B cell (primary cell): ENCODE results near the gene SPOCD1. TPM values are rescaled to one million over a fixed set of nuclear protein-coding genes. Genes with fewer than 3 reads are reported as not detected.

Experiments
- ATAC-seq: fragments of 200-7000 bp; cut with Tn5 transposase; one replicate; pipeline ENCODE4 v1.10.0; 2021; ENCODE audit warnings: low read depth, mild to moderate bottlenecking, moderate number of reproducible peaks, moderate library complexity
- CTCF ChIA-PET: fragments of 350-600 bp; sonication (Branson Sonifier 250); formaldehyde crosslinking; loops from one replicate; lab custom pipeline; 2021; ENCODE audit warnings: antibody characterized with exemption, inconsistent platforms; lab: Charles Lee
- POLR2A ChIA-PET: fragments of 350-600 bp; sonication (Branson Sonifier 250); formaldehyde crosslinking; loops from one replicate; lab custom pipeline; 2021; ENCODE audit warnings: antibody characterized with exemption; lab: Charles Lee
- DNase-seq: peaks from one replicate; pipeline ENCODE4 v3.0.0; 2013
- H2AFZ ChIP-seq: 2 replicates; pipeline ENCODE4 v1.6.1; 2012; ENCODE audit warnings: mild to moderate bottlenecking, low read depth, low read length; ENCODE audit not compliant: insufficient read depth, poor library complexity, severe bottlenecking
- H3K27ac ChIP-seq, 2 donors: 1 replicate in 1 of 2; 2 replicates in 1 of 2; pipeline ENCODE4 v1.5.1; 2012 to 2013; ENCODE audit warnings: low read length in 2 of 2, mild to moderate bottlenecking in 2 of 2, moderate library complexity in 1 of 2
- H3K27me3 ChIP-seq, 4 experiments: fragments of 200-600 bp in 1 of 4; sonication (generic) in 1 of 4; replicated peaks in 1 of 4; 1 replicate in 2 of 4; 2 replicates in 2 of 4; pipeline versions ENCODE4 v1.6.1 to v1.7.0; 2013 to 2016; ENCODE audit warnings: low read length in 3 of 4, mild to moderate bottlenecking in 2 of 4, mixed read lengths in 1 of 4, moderate library complexity in 1 of 4; ENCODE audit not compliant: insufficient read depth in 4 of 4, control insufficient read depth in 3 of 4; ENCODE audit errors: control extremely low read depth in 1 of 4
- H3K36me3 ChIP-seq, 2 experiments: replicated peaks in 1 of 2; 1 replicate in 1 of 2; 2 replicates in 1 of 2; pipeline versions ENCODE4 v1.6.1 to v1.7.1; 2013; ENCODE audit warnings: low read length in 1 of 2; ENCODE audit not compliant: insufficient read depth in 2 of 2, control insufficient read depth in 1 of 2; ENCODE audit errors: control extremely low read depth in 1 of 2, extremely low read depth in 1 of 2
- H3K4me1 ChIP-seq, 2 donors: fragments of 200-600 bp in 1 of 2; sonication (generic) in 1 of 2; 1 replicate in 1 of 2; 2 replicates in 1 of 2; pipeline versions ENCODE4 v1.5.1 to v1.6.1; 2013 to 2017; ENCODE audit warnings: low read length in 2 of 2; ENCODE audit not compliant: control insufficient read depth in 2 of 2, insufficient read depth in 2 of 2
- H3K4me2 ChIP-seq: replicated peaks from 2 replicates; pipeline ENCODE3; 2012; ENCODE audit warnings: mild to moderate bottlenecking, low read depth, low read length; ENCODE audit not compliant: poor library complexity, severe bottlenecking
- H3K4me3 ChIP-seq, 5 experiments: fragments of 200-600 bp in 1 of 5; sonication (generic) in 1 of 5; 1 replicate in 3 of 5; 2 replicates in 2 of 5; pipeline versions ENCODE4 v1.5.1 to v1.7.0; 2011 to 2016; ENCODE audit warnings: low read length in 4 of 5, mild to moderate bottlenecking in 4 of 5, low read depth in 2 of 5, control low read depth in 1 of 5, moderate library complexity in 1 of 5; ENCODE audit not compliant: insufficient read depth in 1 of 5; ENCODE audit errors: control extremely low read depth in 1 of 5, extremely low read depth in 1 of 5
- H3K79me2 ChIP-seq: fragments of 200-600 bp; sonication (generic); one replicate; pipeline ENCODE4 v1.6.0; 2016; ENCODE audit warnings: low read length; ENCODE audit not compliant: control insufficient read depth, insufficient read depth
- H3K9ac ChIP-seq: fragments of 200-600 bp; sonication (generic); 2 replicates; pipeline ENCODE4 v1.6.1; 2017; ENCODE audit warnings: mild to moderate bottlenecking, low read length, moderate library complexity
- H3K9me3 ChIP-seq, 3 donors: one replicate each; pipeline versions ENCODE4 v1.6.1 to v1.7.1; 2013; ENCODE audit warnings: low read length in 2 of 3; ENCODE audit not compliant: control insufficient read depth in 2 of 3, insufficient read depth in 1 of 3; ENCODE audit errors: control extremely low read depth in 1 of 3
- H4K20me1 ChIP-seq: 2 replicates; pipeline ENCODE4 v1.6.0; 2012; ENCODE audit warnings: mild to moderate bottlenecking, low read length; ENCODE audit not compliant: insufficient read depth, control insufficient read depth, poor library complexity, severe bottlenecking
- H3K27ac Mint-ChIP-seq: one replicate; pipeline ENCODE4 v1.8.0; 2021; ENCODE audit warnings: mixed read lengths
- H3K27me3 Mint-ChIP-seq: one replicate; pipeline ENCODE4 v1.8.0; 2021; ENCODE audit warnings: mixed read lengths
- H3K4me1 Mint-ChIP-seq: one replicate; pipeline ENCODE4 v1.8.0; 2021; ENCODE audit warnings: mixed read lengths
- H3K4me3 Mint-ChIP-seq: one replicate; pipeline ENCODE4 v1.8.0; 2021; ENCODE audit warnings: mixed read lengths
- H3K9me3 Mint-ChIP-seq: one replicate; pipeline ENCODE4 v1.8.0; 2022; ENCODE audit warnings: mixed read lengths; ENCODE audit not compliant: insufficient read depth
- EZH2 ChIP-seq: IDR thresholded peaks from 2 replicates; pipeline ENCODE4 v1.6.1; 2012; ENCODE audit warnings: borderline replicate concordance, low read depth, mild to moderate bottlenecking, moderate library complexity, low read length; ENCODE audit not compliant: insufficient read depth, poor library complexity, severe bottlenecking
- WGBS: methylation state at CpG from one replicate; pipeline ENCODE4 v1.1.5; 2013; ENCODE audit warnings: missing lambda C conversion rate; ENCODE audit not compliant: insufficient coverage; 5-methylcytosine and 5-hydroxymethylcytosine counted together
- intact Hi-C: fragments of 100-400 bp; cut with micrococcal nuclease; formaldehyde crosslinking; loops from one replicate; pipeline ENCODE4 v1.10.0; 2022
- polyA plus RNA-seq: library from polyadenylated mRNA; depleted of rRNA; stranded (reverse); fragments of >200 nt; gene quantifications from 2 replicates; pipeline ENCODE4 v1.2.3, GENCODE V29; 2012
- total RNA-seq, 2 donors: library from RNA; stranded (reverse); fragments of 120-200 nt in 1 of 2; gene quantifications; 1 replicate in 1 of 2; 2 replicates in 1 of 2; pipeline versions ENCODE4 v1.2.3 to v1.2.4, GENCODE V29; 2013 to 2022
- TF ChIP-seq, protein P1 (sequence below): fragments of 200-600 bp; IDR thresholded peaks from one replicate; pipeline ENCODE4 v1.8.0; 2022; ENCODE audit warnings: antibody characterized with exemption, mild to moderate bottlenecking

Gene SPOCD1
- total and polyA plus RNA-seq, 2 donors (not counting 1 experiment from before 2014, with no cell fraction given): not detected

DNA sequence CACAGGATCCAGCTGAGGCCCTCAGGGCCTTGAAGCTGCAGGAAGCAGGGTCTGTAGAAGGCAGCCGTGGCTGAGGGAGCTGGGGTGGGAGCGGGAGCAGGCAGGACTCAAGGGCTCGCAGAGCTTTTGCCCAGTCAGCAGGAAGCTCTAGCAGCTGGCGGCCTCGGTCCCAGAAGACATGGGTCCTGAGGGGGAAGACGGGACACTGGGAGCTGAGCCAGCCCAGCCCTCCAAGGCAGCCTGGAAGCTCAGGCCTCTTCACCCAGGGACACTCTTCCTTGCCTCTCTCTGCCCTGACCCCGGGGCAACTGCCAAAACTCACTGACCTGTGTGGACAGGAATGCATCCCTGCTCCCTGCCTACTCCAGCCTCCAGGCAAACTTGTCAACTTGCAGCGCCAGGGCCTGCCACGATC is 60.6 kb downstream of the SPOCD1 start:
- Histone ChIP-seq H3K27ac (no peak overlapping the region), H3K79me2 (no peaks in the 10 kb centered on the region), H3K9me3 (peaks cover 0 to 11% (median 0%) of the 10 kb centered on the region in 3 donors), H4K20me1 (no peaks in the 10 kb centered on the region), H3K4me3 (no peak overlapping the region), H3K27me3 (peaks cover 0 to 21% (median 1%) of the 10 kb centered on the region in 4 experiments), H3K36me3 (no peaks in the 10 kb centered on the region), H3K4me1 (peaks cover 16 to 26% of the 10 kb centered on the region in 2 donors), H2AFZ (no peak overlapping the region), H3K4me2 (no peak overlapping the region), H3K9ac (no peak overlapping the region)
- intact Hi-C loops: no loop called here
- peaks cover 15% of the 10 kb centered on the region for H3K27me3 Mint-ChIP-seq
- H3K9me3 Mint-ChIP-seq: no peaks in the 10 kb centered on the region
- H3K27ac Mint-ChIP-seq: no peak overlapping the region
- 76% methylated on average over 9 of the region's 9 CpGs for WGBS
- TF ChIP-seq, protein P1, sequence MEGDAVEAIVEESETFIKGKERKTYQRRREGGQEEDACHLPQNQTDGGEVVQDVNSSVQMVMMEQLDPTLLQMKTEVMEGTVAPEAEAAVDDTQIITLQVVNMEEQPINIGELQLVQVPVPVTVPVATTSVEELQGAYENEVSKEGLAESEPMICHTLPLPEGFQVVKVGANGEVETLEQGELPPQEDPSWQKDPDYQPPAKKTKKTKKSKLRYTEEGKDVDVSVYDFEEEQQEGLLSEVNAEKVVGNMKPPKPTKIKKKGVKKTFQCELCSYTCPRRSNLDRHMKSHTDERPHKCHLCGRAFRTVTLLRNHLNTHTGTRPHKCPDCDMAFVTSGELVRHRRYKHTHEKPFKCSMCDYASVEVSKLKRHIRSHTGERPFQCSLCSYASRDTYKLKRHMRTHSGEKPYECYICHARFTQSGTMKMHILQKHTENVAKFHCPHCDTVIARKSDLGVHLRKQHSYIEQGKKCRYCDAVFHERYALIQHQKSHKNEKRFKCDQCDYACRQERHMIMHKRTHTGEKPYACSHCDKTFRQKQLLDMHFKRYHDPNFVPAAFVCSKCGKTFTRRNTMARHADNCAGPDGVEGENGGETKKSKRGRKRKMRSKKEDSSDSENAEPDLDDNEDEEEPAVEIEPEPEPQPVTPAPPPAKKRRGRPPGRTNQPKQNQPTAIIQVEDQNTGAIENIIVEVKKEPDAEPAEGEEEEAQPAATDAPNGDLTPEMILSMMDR: no peak
- TF ChIP-seq EZH2: no peak
- ATAC-seq: no peak
- H3K4me1 Mint-ChIP-seq: peaks cover 18% of the 10 kb centered on the region
- POLR2A ChIA-PET: no interaction called here
- no peak for DNase-seq
- CTCF ChIA-PET: no interaction called here
- H3K4me3 Mint-ChIP-seq: no peak overlapping the region

DNA sequence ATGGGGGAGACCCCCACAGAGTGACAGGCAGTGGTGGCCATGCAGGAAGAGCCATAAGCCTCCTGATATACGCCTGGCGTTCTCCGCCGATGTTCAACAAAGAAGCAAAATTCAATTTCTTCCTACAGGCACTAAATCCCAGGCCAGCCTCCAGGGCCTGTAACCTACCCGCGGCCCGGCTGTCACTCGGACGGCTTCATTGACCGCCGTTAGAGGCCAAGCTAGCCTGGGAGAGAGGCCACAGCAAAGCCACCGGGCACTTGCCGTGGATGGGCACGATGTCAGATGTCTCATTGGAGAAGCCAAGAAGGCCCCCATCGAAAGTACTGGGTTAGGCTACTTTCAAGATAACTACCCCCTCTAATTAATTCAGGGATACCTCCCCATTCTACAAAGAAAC is 61.4 kb downstream of the SPOCD1 start:
- WGBS: 96% methylated on average over 15 of the region's 15 CpGs
- H3K27me3 ChIP-seq: peaks cover 0 to 21% (median 2%) of the 10 kb centered on the region in 4 experiments
- no peak overlapping the region for H3K27ac ChIP-seq
- intact Hi-C loops: no loop called here
- H3K9me3 Mint-ChIP-seq: no peaks in the 10 kb centered on the region
- H3K4me3 Mint-ChIP-seq: no peak overlapping the region
- H3K27ac Mint-ChIP-seq: no peak overlapping the region
- TF ChIP-seq, protein P1: no peak
- TF ChIP-seq EZH2: no peak
- peaks cover 20 to 27% of the 10 kb centered on the region in 2 donors for H3K4me1 ChIP-seq
- H3K27me3 Mint-ChIP-seq: peaks cover 18% of the 10 kb centered on the region
- DNase-seq (no peak), ATAC-seq (no peak)
- no peak overlapping the region for H3K4me3 ChIP-seq
- ChIA-PET CTCF (no interaction called here), POLR2A (no interaction called here)
- peaks cover 16% of the 10 kb centered on the region for H3K4me1 Mint-ChIP-seq
- peaks cover 0 to 11% (median 0%) of the 10 kb centered on the region in 3 donors for H3K9me3 ChIP-seq
- no peaks in the 10 kb centered on the region for H3K36me3 ChIP-seq
- no peak overlapping the region for H3K9ac ChIP-seq
- H4K20me1 ChIP-seq: no peaks in the 10 kb centered on the region
- no peaks in the 10 kb centered on the region for H3K79me2 ChIP-seq
- no peak overlapping the region for H2AFZ ChIP-seq
- no peak overlapping the region for H3K4me2 ChIP-seq
